ENCODE data around the gene ZNF710. TPM values are rescaled to one million over a fixed set of nuclear protein-coding genes. Genes with fewer than 3 reads are reported as not detected.

ZNF710 gene
- total and polyA plus RNA-seq, 2 of the 13 experiments (the other 11 are each of a cell fraction or from before 2014, with no cell fraction given): 4.7 to 20.6 TPM

- ChIA-PET POLR2A (interaction anchor here (1.1 to 5.4 kb wide), 9 partner anchors 10 to 110 kb away, joined by 3 to 41 read pairs (median 10); partner anchors contain the start of genes AP3S2 and ARPIN), CTCF (ENCODE audit: low intra/inter-chr PET ratio, low total read pairs) (no interaction called here)
- DNase-seq (ENCODE audit: low spot score): no peak
- H3K36me3 ChIP-seq (replicated peaks in 1 of 2; ENCODE audit: control insufficient read depth in 1 of 2, insufficient read depth in 2 of 2, low read length in 2 of 2): no peaks in the 10 kb centered on the region; a peak in 1 of 5 replicates
- BruUV-seq (replicated peaks): no TSS peak
- no peak for ATAC-seq
- peaks cover 69% of the 10 kb centered on the region for H3K4me1 ChIP-seq (ENCODE audit: insufficient read depth, low read length)
- peak overlapping the region; percentile 97 for H3K27ac ChIP-seq (ENCODE audit: extremely low read length, insufficient read depth, low read length)
- WGBS (ENCODE audit: low lambda C conversion rate): 86% methylated on average over 2 of the region's 5 CpGs
- intact Hi-C loops (cut with micrococcal nuclease; ENCODE audit: unreplicated experiment) (loop anchor here (5.0 kb wide), 1 partner anchor 33 kb away; no protein-coding TSS in a partner anchor), in situ Hi-C loops (cut with HindIII; ENCODE audit: extremely low pct_ligation_motif_present, low pct_unique_long_range_greater_than_20kb) (loop anchor here (5.0 kb wide), 1 partner anchor 48 kb away; no protein-coding TSS in a partner anchor)
- no peak overlapping the region for H2AFZ ChIP-seq (ENCODE audit: low read length)
- no peaks in the 10 kb centered on the region for H3K9me3 ChIP-seq (ENCODE audit: low read length)
- H3K79me2 ChIP-seq (ENCODE audit: insufficient read depth, low read length): peaks cover 66% of the 10 kb centered on the region
- FAIRE-seq: no peak
- peak overlapping the region in 1 of 3 experiments; percentile 78; a peak in 1 of 6 replicates for H3K4me3 ChIP-seq (replicated peaks in 1 of 3; ENCODE audit: insufficient read depth in 1 of 3, low read depth in 2 of 3, low read length in 3 of 3)
- no peaks in the 10 kb centered on the region; the same call in 1 of the 2 replicates for H4K20me1 ChIP-seq (ENCODE audit: insufficient read depth, low read length)
- H3K27me3 ChIP-seq (ENCODE audit: control insufficient read depth in 1 of 2, insufficient read depth in 2 of 2, low read length in 2 of 2): no peaks in the 10 kb centered on the region; a peak in 1 of 5 replicates
- peak overlapping the region; percentile 85 for H3K4me2 ChIP-seq (ENCODE audit: low read depth, low read length)
- H3K9ac ChIP-seq (ENCODE audit: insufficient read depth, low read depth, low read length): peak overlapping the region; percentile 88
- TF ChIP-seq HCFC1 (IDR thresholded peaks at IDR 0.05; ENCODE audit: low read depth, low read length): no peak
- no peak for TF ChIP-seq NKX3-1 (CRISPR knock-in tag; IDR thresholded peaks at IDR 0.05)
- TF ChIP-seq ZFP82 (CRISPR knock-in tag; IDR thresholded peaks at IDR 0.05; ENCODE audit: borderline replicate concordance): no peak
- no peak for TF ChIP-seq ZNF598 (CRISPR knock-in tag; IDR thresholded peaks at IDR 0.05; ENCODE audit: borderline replicate concordance)
- no peak for TF ChIP-seq ARID5B (CRISPR knock-in tag; IDR thresholded peaks at IDR 0.05)
- TF ChIP-seq ZNF572 (CRISPR knock-in tag; IDR thresholded peaks at IDR 0.05): 0 out of 2 replicates have a peak, but pooled peaks have one; percentile 25
- no peak for TF ChIP-seq POLR2AphosphoS5 (IDR thresholded peaks at IDR 0.05; ENCODE audit: low read depth, low read length)
- no peak for TF ChIP-seq MLXIP (CRISPR knock-in tag; IDR thresholded peaks at IDR 0.05; ENCODE audit: borderline replicate concordance)
- TF ChIP-seq ZFY (CRISPR knock-in tag; IDR thresholded peaks at IDR 0.05): peak; percentile 70
- peak; percentile 41; the same call in 1 of the 2 replicates for TF ChIP-seq HNF1B (CRISPR knock-in tag; IDR thresholded peaks at IDR 0.05)
- no peak for TF ChIP-seq ZNF441 (CRISPR knock-in tag; IDR thresholded peaks at IDR 0.05; ENCODE audit: borderline replicate concordance)
Measured at GRCh38 chr15:90004252-90004651, 3.1 kb downstream of the ZNF710 start.

All from HepG2 (cell line).